Stimulated activated CD4-positive, alpha-beta T cell treated with anti-CD3 and anti-CD28 coated beads, Interleukin-15, amount 100 ng/mL, for 48 hours (primary cell): ENCODE measurements around the gene PPP1R9B.
A peak's percentile ranks its signal among the peaks of the same experiment; 100 is the strongest.

Source experiments
- DNase-seq, 2 donors: peaks; one replicate each; pipeline ENCODE4 v3.0.0-alpha.2; 2020; ENCODE audit warnings: low read depth in 2 of 2

Gene PPP1R9B

DNA sequence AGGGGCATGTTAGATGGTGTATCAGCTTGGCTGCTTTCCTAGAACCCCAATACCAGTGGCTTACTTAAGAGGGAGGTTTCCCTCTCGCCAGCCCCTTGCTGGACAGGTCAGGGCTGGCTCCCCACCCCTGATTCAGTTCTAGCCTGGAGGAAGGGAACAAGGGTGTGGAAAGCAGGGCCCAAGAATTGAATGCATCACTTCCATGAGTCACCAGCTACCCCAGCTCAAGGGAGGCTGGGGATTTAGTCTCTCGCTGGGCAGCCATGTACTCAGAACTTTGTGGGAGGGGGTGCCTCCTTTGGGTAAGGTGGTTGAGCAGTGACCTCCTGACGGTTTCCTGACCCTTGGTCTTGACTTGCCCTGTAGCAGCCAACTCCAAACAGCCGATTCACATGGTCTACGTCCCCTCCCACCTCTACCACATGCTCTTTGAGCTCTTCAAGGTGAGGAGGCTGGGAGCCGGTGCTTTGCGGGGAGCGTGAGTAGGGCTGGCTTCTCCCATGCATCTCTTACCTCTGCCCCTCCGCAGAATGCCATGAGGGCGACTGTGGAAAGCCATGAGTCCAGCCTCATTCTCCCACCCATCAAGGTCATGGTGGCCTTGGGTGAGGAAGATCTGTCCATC, 42.6 kb downstream of the PPP1R9B start:
- DNase-seq = no peak

- DNase-seq = no peak
Observed at GRCh38 chr17:50106393-50107131, 43.9 kb downstream of the PPP1R9B start.

DNA sequence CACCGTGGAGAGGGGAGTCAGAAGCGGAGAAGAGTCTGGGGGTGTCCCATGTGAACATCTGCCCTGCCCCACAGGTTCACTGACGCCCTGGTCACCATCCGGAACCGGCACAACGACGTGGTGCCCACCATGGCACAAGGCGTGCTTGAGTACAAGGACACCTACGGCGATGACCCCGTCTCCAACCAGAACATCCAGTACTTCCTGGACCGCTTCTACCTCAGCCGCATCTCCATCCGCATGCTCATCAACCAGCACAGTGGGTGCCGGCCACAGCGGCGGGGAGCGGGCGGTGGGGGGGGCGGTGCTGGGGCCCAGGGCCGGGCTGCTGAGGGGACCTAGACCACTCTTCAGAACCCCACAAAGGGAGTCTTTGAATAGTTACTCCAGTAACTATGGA, 44.7 kb downstream of the PPP1R9B start:
- DNase-seq = no peak

DNA sequence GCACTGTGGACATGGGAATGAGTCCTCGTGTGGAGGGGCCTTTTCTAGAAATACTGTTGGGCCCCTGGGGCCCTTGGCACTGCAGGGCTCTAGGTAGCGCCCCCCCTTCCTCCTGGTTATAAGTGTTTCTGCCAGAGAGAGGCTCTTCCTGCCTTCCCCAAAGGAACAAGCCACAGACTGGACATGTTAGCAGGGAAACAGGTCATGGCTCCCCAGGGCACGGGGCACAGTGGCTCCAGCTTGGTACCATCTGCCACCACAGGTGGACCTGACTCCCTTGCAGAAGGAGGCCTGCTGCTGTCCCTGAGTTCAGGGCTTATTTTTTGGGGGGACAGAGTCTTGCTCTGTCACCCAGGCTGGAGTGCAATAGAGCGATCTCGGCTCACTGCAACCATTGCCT, 46.5 kb downstream of the PPP1R9B start:
- no peak for DNase-seq

DNA sequence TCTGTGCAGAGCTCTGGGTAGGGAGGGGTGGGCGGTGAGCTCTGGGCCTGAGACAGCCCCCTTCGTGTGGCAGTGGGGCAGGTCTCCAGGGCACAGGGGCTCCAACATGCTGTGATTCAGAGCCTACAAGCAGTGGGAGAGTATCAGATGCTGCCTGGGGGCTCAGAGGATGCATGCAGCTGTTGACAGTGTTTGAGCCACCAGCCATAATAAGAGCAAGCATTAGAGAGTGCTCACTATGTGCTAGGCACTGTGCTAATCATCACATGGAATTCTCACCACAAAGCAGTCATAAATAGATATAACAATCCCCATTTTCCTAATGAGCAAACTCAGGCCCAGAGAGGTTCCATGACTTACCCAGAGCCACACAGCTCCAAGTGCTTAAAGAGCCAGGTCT, 47.2 kb downstream of the PPP1R9B start:
- no peak for DNase-seq

DNA sequence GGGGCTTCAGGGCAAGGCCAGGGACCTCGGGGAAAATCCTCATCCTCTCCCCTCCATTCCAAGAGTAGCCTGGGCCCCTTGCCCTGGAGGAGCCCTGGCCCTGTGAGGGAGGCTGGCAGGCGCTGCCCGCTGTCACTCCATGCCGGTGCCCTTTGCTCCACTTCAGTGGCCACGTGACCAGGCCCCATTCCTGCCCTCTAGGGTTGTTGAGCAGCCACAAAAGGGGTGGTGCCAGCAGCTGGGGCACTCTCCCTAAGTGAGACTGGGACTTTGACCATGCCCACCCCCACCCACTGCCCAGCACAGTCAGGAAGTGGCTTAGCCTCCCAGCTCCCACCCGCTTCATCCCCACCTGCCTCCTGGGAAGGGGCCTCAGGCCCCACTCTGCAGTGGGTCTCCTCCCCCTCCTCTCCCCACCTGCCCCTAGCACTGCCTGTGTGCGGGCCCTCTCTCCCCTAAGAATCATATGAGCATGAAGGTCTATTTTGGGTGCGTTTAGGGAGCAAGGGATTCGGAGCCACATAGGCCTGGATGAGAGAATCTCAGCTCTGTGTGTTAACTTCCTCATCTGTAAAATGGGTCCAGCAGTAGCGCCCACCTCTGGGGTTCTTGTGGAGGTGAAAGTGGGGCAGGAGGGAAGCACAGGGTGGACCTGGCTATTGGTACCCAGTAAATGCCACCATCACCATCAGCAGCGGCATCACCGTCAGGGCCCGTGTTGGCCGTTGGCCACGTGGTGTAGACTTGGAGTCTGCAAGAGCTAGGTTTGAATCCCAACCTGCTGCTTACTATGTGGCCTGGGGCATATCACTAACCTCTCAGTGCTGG, 48.1 kb downstream of the PPP1R9B start:
- no peak for DNase-seq

- DNase-seq = no peak
Observed at GRCh38 chr17:50101346-50102163, 48.9 kb downstream of the PPP1R9B start.

DNA sequence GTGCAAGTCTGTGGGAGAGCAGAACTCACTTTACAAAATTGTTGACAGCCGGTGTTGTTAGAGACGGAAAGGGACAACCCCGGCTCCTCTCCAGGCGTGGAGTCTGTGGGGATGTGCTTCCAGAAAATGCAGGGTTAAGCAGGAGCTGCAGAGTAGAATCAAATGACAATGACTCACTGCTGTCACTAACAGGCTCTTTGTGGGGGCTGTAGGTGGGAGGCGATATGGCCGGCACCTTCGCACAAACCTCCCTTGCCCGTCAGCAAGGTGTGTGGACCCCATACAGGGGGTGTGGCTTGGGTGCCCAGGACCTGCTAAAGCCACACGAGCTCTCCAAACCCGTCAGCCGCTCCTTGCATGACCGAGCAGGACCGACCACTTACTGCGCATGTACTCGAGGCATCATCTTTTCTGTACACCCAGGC, 49.5 kb downstream of the PPP1R9B start:
- no peak for DNase-seq

DNA sequence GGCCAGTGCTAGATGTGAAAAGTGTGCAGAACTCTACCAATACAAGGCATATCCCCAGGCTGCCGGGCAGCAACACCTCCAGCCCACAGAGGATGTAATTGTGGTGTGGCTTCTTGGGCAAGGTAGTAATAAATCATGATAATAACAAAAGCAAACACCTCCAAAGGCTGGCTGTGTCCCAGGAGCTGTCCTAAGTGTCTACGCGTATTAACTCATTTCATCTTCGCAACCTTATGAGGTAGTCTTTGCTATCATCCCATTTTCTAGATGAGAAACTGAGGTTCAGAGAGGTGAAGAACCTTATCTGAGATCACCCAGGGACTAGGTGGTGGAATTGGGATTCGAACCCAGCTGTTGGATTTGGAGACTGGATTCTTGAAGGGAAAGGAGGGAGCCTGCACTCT, 50.0 kb downstream of the PPP1R9B start:
- no peak for DNase-seq

DNA sequence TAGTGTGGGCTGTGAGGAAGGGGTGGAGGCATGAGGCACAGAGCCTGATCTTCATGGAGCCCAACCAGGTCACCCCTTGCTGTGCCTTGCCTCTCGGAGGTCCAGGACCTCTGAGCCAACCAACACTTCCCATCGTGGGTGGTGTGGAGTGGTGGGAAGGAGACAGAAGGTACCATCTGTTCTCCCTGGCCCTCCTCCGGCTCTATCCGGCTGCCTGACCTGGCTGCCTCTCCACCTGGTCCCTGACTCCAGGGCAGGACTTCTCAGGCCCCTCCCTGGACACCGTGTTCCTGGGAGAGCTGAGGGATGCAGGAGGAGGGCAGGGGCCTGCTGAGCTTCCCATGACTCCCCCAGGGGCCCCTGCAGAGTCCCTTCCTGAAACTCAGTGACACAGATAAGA, 51.5 kb downstream of the PPP1R9B start:
- DNase-seq = no peak

GRCh38 chr17:50098583-50098982, 51.9 kb downstream of the PPP1R9B start:
- DNase-seq = no peak

DNA sequence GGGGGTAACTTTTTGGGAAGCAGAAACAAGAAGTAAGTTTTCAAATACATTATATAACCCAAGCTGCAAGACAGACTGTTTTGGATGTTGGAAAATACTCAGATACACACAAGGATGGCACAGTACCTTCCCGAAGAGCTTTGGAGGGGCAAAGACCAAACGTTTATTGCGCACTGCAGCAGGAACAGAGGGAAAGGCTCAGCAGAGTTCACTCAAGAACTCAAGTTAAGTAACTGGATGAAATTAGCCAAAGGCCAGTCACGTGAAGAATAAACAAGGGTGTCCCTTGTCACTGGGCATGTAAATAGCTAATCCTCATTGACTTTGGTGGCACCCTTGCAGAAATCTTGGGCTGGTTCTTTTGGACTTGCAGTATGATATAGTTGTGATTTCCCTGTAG, 52.6 kb downstream of the PPP1R9B start:
- DNase-seq = no peak

- DNase-seq = no peak
Observed at GRCh38 chr17:50097455-50097854, 53.0 kb downstream of the PPP1R9B start.

GRCh38 chr17:50096758-50097157, 53.7 kb downstream of the PPP1R9B start:
- no peak for DNase-seq

DNA sequence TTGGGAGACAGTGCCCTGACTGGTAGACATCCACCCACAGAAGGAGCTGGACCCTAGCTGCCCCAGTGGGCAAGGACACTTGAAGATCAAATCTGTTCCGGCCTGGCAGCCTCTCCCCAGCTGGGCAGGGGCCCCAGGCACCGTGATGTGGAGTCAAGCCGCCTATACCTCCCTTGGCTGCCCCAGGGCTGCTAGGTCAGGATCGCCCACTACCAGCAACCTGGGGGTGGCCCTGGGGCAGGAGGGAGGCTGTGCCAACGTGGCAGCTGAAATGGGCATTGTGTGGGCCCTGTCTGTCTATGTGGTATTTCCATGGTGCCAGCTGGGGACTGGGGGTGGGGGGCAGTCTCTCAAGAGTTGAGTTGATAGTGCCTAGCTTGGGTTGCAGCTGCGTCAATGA, 54.4 kb downstream of the PPP1R9B start:
- DNase-seq = no peak

GRCh38 chr17:50095626-50096037, 54.8 kb downstream of the PPP1R9B start:
- DNase-seq = no peak

DNA sequence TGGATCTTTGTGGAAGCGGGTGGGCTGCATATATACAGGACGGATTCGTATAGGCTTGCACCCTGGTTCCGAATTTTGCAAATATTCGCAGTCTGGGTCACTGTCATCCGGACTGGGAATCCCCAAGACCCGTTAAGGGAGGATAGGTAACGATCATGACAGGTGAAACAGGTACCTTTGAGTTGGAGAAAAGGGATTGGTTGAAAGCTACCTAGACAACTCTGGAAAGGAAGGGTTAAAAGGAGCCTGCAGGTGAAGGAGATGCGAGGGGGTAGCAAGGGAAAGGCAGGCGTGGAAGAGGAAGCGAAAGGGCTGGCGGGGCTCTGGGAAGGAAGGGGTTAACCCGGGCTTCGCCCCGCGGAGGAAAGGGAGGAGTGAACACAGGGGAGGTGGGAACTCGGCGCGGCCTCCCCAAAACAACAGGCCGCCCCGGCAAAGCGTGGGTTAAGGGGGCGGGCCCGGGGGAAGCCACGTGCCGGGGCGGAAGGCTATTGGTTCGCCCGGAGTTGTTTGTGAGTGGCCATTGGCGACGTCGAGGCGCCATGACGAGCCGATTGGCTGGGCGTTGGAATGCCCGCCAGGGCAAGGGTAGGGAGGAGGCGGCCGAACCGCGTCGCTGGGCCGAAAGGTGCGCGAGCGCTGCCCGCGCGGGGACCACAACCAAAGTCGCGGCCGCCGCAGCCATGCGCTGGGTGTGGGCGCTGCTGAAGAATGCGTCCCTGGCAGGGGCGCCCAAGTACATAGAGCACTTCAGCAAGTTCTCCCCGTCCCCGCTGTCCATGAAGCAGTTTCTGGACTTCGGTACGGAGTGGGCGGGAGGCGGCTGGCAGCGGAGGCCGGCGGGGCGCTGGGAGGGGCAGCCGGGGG, 55.5 kb downstream of the PPP1R9B start, which contains the start of gene PDK2:
Gene PDK2, plus strand, starts transcription at position 599 of the 867 bp plus-strand sequence. Its CDS starts 85 bp downstream, at position 684.
- peak; percentile 88 to 92 for DNase-seq

GRCh38 chr17:50094243-50094752, 56.2 kb downstream of the PPP1R9B start:
- DNase-seq = peak; percentile 72 to 88

DNA sequence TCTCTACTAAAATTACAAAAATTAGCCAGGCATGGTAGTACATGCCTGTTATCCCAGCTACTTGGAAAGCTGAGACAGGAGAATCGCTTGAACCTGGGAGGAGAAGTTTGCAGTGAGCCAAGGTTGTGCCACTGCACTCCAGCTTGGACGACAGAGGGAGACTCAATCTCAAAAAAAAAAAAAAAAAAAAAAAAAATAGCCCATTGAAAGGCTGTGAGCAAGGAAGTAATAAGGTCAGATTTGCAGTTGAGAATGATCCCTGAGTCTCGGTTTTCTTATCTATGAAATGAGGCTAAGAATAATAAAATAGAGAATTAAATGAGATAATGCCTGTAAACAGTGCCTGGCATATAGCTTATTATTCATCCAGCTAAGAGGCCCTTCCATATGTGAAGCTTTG, 56.7 kb downstream of the PPP1R9B start:
- DNase-seq = no peak

GRCh38 chr17:50093246-50093645, 57.2 kb downstream of the PPP1R9B start:
- no peak for DNase-seq

DNA sequence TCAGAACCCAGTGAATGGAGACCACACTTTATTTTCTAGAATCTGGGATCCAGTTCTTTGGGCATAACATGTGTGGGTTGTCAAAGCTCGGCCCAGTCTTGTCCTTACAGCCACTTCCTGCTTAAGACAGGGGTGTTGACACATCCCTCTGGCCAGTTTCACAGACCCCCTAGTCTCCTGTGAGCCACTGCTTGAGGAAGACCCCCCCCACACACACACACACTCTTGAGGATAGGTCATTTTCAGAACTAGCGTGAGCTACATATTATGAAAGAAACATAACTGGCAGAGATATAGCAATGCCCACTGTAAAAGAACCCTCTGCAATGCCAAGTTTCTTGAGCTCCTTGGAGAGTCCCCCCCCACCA, 58.6 kb downstream of the PPP1R9B start:
- DNase-seq = no peak
